H1 (cell line): ENCODE data around the gene TPD52L1.

Experiments used
- ATF2 ChIP-seq: IDR thresholded peaks from 2 replicates; pipeline ENCODE4 v1.6.1; 2012; ENCODE audit warnings: low read length, inconsistent platforms
- BRCA1 ChIP-seq: IDR thresholded peaks from 2 replicates; pipeline ENCODE4 v1.6.1; 2012; ENCODE audit warnings: low read depth, low read length, improper control_type of control experiment
- CTCF ChIP-seq, 3 experiments: IDR thresholded peaks; 1 replicate in 2 of 3; 2 replicates in 1 of 3; pipeline versions ENCODE4 v1.5.1 to v1.6.1; 2011; ENCODE audit warnings: low read length in 3 of 3, mild to moderate bottlenecking in 3 of 3, inconsistent platforms in 2 of 3, low read depth in 1 of 3, moderate library complexity in 1 of 3; ENCODE audit not compliant: insufficient read depth in 1 of 3; ENCODE audit errors: control extremely low read depth in 1 of 3
- EZH2 ChIP-seq: fragments of 200-600 bp; sonication (generic); IDR thresholded peaks from 2 replicates; pipeline ENCODE4 v1.7.1; 2012; ENCODE audit warnings: low read depth, mild to moderate bottlenecking, moderate library complexity, low read length, inconsistent platforms; ENCODE audit not compliant: severe bottlenecking
- FOSL1 ChIP-seq: IDR thresholded peaks from 2 replicates; pipeline ENCODE4 v1.6.1; 2011; ENCODE audit warnings: mild to moderate bottlenecking, low read depth, low read length, moderate library complexity; ENCODE audit not compliant: insufficient read depth
- MAX ChIP-seq: IDR thresholded peaks from 2 replicates; pipeline ENCODE4 v1.6.1; 2012; ENCODE audit warnings: inconsistent platforms
- NANOG ChIP-seq: IDR thresholded peaks from 2 replicates; pipeline ENCODE4 v1.6.1; 2011; ENCODE audit warnings: low read length, low read depth, mild to moderate bottlenecking, inconsistent platforms; ENCODE audit not compliant: insufficient read depth, poor library complexity, severe bottlenecking
- NRF1 ChIP-seq: IDR thresholded peaks from 2 replicates; pipeline ENCODE4 v1.6.1; 2011; ENCODE audit warnings: mild to moderate bottlenecking, low read depth, low read length, improper control_type of control experiment
- POLR2A ChIP-seq, 2 experiments: IDR thresholded peaks; 1 replicate in 1 of 2; 2 replicates in 1 of 2; pipeline ENCODE4 v1.6.1; 2011; ENCODE audit warnings: low read depth in 2 of 2, low read length in 2 of 2, mild to moderate bottlenecking in 2 of 2; ENCODE audit errors: control extremely low read depth in 1 of 2
- POLR2AphosphoS5 ChIP-seq: IDR thresholded peaks from 2 replicates; pipeline ENCODE4 v1.6.1; 2011; ENCODE audit warnings: low read depth, low read length
- RAD21 ChIP-seq, 2 experiments: IDR thresholded peaks in 1 of 2; conservative IDR thresholded peaks in 1 of 2; 2 replicates each; pipeline ENCODE4 v1.6.1; 2011; ENCODE audit warnings: low read depth in 2 of 2, low read length in 2 of 2, improper control_type of control experiment in 1 of 2, inconsistent platforms in 1 of 2, mild to moderate bottlenecking in 1 of 2, moderate library complexity in 1 of 2
- SP1 ChIP-seq: IDR thresholded peaks from 2 replicates; pipeline ENCODE4 v1.6.1; 2011; ENCODE audit warnings: low read depth, low read length
- YY1 ChIP-seq: IDR thresholded peaks from 2 replicates; pipeline ENCODE4 v1.6.1; 2011; ENCODE audit warnings: low read depth, mild to moderate bottlenecking, low read length

- TF ChIP-seq BRCA1 (no peak), ATF2 (no peak), POLR2AphosphoS5 (no peak), CTCF (IDR thresholded peaks at IDR 0.05; ENCODE audit: control extremely low read depth in 1 of 3, insufficient read depth in 1 of 3, low read depth in 1 of 3, low read length in 3 of 3) (no peak), MAX (no peak), EZH2 (no peak), SP1 (no peak), POLR2A (IDR thresholded peaks at IDR 0.05; ENCODE audit: control extremely low read depth in 1 of 2, low read depth in 2 of 2, low read length in 2 of 2) (no peak), NRF1 (no peak), RAD21 (IDR thresholded peaks at IDR 0.05 in 1 of 2, conservative IDR thresholded peaks at IDR 0.05 in 1 of 2; ENCODE audit: low read depth in 2 of 2, low read length in 2 of 2) (no peak), YY1 (no peak), NANOG (no peak), FOSL1 (no peak)
Observed at GRCh38 chr6:125312478-125312877, 158.9 kb downstream of the TPD52L1 start.
